NB4 (cell line): ENCODE measurements around the gene TMEM202.

Source experiments
- MAX ChIP-seq: IDR thresholded peaks from 2 replicates; pipeline ENCODE4 v1.6.1; 2011; ENCODE audit warnings: low read depth, low read length
- POLR2A ChIP-seq: IDR thresholded peaks from 2 replicates; pipeline ENCODE4 v1.6.1; 2011; ENCODE audit warnings: mild to moderate bottlenecking; ENCODE audit not compliant: insufficient read length; ENCODE audit errors: extremely low read depth

GRCh38 chr15:72377331-72377730, 20.8 kb upstream of the TMEM202 start:
- TF ChIP-seq POLR2A, result no peak
- TF ChIP-seq MAX, result no peak
